ENCODE measurements around the gene DEPDC1B.
"Not testable (repeated sequence)": the region's sequence is repeated elsewhere in the genome, so short reads cannot be mapped to it uniquely, and the experiment has no call there.

Gene DEPDC1B

GRCh38 chr5:60648175-60648574 is 51.8 kb downstream of the DEPDC1B start:
- no peak for DNase-seq (ENCODE audit: low read depth)

- DNase-seq (ENCODE audit: low read depth) = no peak
These were observed 59.1 kb downstream of the DEPDC1B start for GRCh38 chr5:60640901-60641300.

DNA sequence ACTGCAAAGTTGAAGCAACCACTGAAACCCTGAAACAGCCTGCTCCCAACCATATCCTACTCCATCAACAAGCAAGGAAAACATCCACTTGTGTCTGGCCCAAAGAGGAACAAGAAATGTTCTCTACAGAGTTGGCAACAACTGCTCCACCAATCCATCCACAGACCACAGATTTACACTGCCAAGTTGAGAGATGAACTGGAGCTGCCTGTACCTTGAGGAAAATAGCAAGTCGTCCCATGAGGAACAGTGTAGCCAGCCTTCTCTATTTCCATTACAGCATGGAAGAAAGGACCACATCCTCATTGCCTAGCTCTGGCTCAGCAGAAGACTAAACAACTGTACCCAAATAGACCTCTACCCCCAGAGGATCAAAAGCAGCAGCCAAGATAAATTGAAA is 60.4 kb downstream of the DEPDC1B start:
- DNase-seq (ENCODE audit: low read depth) = no peak

- no peak for DNase-seq (ENCODE audit: low read depth)
These were observed 61.7 kb downstream of the DEPDC1B start for GRCh38 chr5:60638300-60638699.

GRCh38 chr5:60636644-60637043 is 63.3 kb downstream of the DEPDC1B start:
- DNase-seq (ENCODE audit: low read depth) = no peak

DNA sequence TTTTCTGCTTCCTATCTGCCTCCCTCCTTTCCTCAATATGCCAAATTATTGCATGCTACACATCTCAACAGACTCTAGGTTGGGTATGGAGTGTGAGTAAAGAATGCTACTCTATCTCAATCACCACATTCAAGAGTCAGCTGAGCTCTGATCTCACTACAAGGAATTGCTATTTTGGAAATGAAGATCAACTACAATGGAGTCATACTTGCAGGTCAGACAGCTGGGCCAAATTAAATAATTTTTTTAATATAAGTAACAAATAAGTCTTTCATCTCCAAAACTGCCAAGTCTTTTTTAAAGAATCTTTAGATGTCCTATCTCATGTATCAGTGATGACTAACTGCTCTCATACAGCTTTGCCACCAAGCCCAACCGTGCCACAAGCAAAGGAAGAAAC is 64.0 kb downstream of the DEPDC1B start:
- DNase-seq (ENCODE audit: low read depth) = no peak

DNA sequence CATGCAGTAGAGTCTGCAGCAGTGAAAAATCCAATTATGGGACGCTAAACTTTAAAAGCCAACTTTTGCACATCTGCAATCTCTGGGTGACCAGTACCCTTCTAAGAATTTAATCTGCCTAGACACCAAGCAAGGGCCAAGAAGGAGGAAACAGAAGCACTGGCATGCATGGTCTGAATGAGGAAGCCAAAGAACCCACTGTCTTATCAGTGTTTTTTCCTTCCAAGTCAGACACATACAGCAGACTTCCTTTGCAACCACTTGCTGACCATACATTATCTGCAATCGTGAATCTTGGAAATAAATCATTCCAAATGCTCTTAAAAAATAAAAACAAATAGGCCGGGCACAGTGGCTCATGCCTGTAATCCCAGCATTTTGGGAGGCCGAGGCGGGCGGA is 65.9 kb downstream of the DEPDC1B start:
- no peak for DNase-seq (ENCODE audit: low read depth)

DNA sequence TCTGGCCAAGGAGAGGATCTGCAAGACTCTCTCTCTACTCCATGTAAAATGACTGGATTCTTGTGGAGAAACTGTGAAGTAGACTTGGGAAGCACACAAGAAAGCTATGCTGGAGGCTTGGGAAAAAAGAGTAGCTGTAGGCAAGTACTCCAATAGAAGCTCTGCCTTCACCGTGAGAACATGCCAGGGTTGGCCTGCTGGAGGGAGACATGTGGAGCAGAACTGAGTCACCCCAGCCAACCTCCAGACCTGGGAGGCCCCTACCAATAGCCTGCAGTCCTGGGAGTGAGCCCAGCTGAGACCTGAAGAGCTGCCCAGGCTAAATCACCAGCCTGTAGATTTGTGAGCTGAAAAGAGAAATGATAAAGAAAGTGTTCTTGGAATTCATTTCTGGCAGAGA is 66.6 kb downstream of the DEPDC1B start:
- DNase-seq (ENCODE audit: low read depth) = no peak

DNA sequence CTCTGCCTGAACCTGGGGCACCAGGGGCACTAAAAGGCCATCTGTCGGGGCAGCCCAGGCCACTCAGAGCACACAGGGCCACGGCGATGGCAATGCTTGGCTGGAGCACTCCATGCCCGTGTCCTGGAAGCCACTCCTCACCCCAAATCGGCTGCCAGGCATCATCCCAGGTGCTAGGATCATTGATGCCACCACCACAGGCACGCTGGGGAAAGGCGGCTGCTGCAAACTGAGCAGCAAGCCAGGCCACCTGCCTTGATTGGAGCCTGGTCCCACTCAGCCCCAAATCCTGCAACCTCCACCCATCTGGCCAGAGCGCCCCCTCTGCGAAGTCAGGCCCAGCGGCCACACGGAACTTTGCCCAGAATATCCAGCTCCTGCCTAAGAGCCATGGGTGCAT is 67.8 kb downstream of the DEPDC1B start:
- DNase-seq (ENCODE audit: low read depth) = no peak

GRCh38 chr5:60630836-60631235 is 69.1 kb downstream of the DEPDC1B start:
- DNase-seq (ENCODE audit: low read depth) = no peak

DNA sequence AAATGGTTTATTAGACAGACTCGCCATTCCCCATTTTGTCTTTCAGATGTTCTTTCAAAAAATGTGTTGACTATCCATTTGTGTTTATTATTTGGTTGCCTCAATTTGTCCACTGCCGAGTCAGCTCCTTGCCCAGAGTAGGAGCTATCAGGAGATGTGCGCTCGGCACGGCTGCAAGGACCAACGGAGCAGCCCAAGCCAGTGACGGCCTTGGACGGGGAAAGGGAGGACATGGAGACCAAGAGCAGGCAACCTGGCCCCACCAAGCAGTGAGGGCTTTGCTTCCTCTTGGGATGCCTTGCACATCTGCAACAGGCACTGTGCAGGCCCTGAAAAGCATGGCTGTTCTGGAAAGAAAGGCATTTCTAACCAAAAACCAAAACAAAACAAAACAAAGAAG is 69.8 kb downstream of the DEPDC1B start:
- no peak for DNase-seq (ENCODE audit: low read depth)

- DNase-seq (ENCODE audit: low read depth) = not testable (repeated sequence)
These were observed 75.1 kb downstream of the DEPDC1B start for GRCh38 chr5:60624875-60625274.

DNA sequence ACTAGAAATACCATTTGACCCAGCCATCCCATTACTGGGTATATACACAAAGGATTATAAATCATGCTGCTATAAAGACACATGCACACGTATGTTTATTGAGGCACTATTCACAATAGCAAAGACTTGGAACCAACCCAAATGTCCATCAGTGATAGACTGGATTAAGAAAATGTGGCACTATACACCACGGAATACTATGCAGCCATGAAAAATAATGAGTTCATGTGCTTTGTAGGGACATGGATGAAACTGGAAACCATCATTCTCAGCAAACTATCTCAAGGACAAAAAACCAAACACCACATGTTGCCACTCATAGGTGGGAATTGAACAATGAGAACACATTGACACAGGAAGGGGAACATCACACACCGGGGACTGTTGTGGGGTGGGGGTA is 79.2 kb downstream of the DEPDC1B start:
- not testable (repeated sequence) for DNase-seq (ENCODE audit: low read depth)

- no peak for DNase-seq (ENCODE audit: low read depth)
These were observed 86.1 kb downstream of the DEPDC1B start for GRCh38 chr5:60613826-60614225.

DNA sequence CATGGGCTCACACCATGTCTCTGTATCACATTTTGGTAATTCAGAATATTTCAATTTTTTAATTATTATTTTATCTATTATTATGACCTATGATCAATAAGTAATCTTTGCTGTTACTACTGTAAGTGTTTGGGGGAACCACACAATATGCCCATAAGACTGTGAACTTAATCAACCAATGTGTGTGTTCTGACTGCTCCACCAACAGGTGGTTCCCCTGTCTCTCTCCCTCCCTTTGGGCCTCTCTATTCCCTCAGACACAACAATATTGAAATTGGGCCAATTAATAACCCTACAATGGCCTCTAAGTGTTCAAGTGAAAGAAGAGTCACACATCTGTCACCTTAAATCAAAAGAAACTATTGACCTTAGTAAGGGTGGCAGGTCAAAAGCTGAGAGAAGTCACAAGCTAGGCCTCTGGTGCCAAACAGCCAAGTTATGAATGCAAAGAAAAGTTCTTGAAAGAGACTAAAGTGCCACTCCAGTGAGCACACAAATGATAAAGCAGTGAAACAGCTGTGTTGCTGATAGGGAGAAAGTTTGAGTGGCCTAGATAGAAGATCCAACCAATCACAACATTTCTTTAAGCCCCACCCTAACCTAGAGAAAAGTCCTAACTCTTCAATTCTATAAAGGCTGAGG is 88.7 kb downstream of the DEPDC1B start:
- no peak for DNase-seq (ENCODE audit: low read depth)

DNA sequence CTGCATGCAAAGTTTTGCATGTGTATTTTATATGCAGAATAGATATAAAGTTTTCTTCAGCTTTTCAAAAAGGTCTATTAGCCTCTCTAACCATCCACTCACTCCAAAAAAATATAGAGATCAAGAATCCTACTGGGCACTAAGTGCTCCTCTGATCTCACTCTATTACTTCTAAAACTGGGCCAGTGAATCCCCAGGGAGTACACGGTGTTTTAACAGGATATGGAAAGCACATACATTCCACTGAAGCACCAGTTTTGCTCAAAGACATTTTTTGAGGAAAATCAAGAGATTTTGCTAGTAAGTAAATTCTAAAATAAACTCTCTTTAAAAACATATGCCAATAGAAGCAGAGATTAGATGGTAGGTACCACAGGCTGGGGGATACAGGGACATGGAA is 95.2 kb downstream of the DEPDC1B start:
- DNase-seq (ENCODE audit: low read depth) = no peak

GRCh38 chr5:60598424-60598823 is 101.5 kb downstream of the DEPDC1B start:
- DNase-seq (ENCODE audit: low read depth) = no peak

DNA sequence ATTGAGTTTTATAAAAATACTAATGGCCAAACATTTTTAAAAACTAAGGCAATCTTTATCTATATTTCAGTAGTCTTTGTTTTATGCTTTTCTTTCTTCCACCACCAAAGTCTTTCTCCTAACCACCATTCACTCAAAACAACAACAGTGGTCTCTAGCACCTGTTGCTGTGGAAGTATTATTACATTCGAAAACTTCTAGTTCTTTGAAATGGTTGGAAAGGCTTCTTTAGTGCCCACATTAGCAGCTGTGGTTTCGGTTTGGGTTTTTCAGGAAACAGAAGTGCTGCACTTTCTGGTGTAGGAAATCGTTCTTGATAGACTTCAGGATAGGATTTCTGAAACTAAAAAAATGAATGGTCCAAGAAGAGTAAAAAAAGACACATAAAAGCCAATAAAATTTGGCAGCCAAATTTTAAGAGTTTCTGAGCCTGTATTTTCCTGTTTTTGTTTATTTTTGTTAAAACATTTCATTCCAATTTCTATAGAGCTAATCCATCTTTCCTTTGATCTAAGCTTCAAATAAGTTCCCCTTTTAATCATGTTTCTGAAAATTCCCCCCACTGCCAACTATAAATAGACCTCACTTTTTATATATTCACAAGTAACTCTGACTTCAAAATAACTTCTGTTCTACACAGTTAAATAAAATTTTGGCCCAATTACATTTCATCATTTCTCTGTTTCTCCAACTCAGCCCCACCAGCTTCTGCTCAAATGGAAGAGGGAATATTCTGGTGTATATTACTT is 102.2 kb downstream of the DEPDC1B start:
- DNase-seq (ENCODE audit: low read depth) = no peak

GRCh38 chr5:60594715-60595477 is 105.1 kb downstream of the DEPDC1B start:
- no peak for DNase-seq (ENCODE audit: low read depth)

GRCh38 chr5:60590172-60590571 is 109.8 kb downstream of the DEPDC1B start:
- no peak for DNase-seq (ENCODE audit: low read depth)

- not testable (repeated sequence) for DNase-seq (ENCODE audit: low read depth)
These were observed 112.7 kb downstream of the DEPDC1B start for GRCh38 chr5:60587312-60587711.

- no peak for DNase-seq (ENCODE audit: low read depth)
These were observed 113.6 kb downstream of the DEPDC1B start for GRCh38 chr5:60586307-60586901.

GRCh38 chr5:60585618-60586017 is 114.3 kb downstream of the DEPDC1B start:
- DNase-seq (ENCODE audit: low read depth) = no peak
